Medulla oblongata (tissue), 1 donor: ENCODE results near the gene ITSN1.
"Not testable (repeated sequence)": the region's sequence is repeated elsewhere in the genome, so short reads cannot be mapped to it uniquely, and the experiment has no call there.

ENCODE experiments used
- DNase-seq: peaks from one replicate; pipeline ENCODE4 v3.0.0-alpha.2; 2015; ENCODE audit errors: extremely low spot score

ITSN1 gene

GRCh38 chr21:33859373-33860102, 217.2 kb downstream of the ITSN1 start:
- DNase-seq = no peak

DNA sequence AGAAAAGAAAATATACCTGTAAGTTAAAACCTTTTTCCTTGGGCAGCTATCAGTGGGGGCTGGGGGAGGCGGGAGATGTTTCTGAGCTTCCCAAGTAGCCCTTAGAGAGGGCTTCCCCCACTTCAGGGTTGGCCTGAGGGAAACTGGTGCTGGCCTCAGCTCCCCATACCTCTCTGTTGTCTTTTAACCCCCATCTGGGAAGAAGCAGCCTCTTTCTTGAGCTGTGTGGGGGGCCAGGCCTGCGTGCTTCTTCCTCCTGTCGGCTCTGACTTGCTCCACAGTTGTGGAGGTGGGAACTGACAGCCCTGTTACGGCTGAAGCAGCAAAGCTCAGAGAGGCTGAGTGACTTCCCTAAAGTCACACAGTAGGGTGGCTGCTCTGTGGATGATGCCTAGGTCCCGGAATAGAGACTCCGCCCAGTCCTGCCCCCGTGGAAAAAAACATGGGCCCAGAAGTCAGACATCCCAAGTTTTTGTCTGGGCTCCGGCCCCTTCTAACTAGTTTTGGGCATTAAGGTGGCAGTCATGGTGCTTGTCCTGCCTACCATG, 218.1 kb downstream of the ITSN1 start:
- no peak for DNase-seq

DNA sequence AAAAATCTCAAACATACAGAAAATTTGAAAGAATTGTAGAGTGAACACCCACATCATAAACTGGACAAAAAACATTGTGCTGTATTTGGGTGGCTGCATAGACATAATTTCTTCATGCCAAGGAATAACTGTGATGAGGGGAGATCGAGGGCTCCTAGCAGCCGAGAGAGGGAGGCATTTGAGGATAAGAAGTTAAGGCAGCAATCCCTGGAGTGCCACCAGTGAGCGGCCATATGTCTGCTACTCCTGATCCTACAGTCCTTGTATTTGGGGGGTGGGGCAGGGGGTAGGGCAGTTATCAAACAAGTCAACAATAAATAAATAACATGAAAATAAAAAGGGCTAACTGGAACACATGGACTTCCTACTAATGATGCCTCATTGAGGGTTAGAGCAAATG, 218.8 kb downstream of the ITSN1 start:
- no peak for DNase-seq

DNA sequence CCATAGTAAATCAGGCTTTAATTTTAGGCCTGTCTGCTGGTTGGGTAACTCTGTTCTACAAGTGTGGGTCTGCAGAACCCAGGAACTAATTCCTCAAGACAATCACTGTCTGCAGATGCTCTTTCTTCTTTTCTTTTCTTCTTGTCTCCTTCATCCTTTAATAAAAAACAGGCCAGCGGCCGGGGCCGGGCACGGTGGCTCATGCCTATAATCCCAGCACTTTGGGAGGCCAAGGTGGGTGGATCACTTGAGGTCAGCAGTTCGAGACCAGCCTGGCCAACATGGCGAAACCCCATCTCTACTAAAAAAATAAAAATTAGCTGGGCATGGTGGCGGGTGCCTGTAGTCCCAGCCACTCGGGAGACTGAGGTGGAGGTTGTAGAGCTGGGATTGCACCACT, 220.9 kb downstream of the ITSN1 start:
- not testable (repeated sequence) for DNase-seq

DNA sequence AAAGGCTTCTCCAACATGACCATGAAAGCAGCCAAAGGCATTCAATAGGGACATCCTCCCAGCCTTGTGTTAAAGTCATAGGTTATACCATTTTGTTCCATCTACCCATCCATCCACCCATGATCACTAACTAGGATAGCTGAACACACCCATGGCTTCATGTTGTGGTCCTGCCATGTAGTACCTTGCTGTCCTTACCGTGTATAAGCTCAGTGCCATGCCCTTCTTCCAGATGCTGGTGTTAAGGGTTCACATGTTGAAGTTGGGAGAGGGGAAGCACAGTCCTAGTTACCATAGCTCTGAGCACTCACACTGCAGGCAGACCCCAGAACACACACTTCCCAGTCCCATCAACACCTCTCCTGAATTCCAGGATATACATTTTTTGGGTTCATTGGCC, 221.8 kb downstream of the ITSN1 start:
- DNase-seq = no peak

DNA sequence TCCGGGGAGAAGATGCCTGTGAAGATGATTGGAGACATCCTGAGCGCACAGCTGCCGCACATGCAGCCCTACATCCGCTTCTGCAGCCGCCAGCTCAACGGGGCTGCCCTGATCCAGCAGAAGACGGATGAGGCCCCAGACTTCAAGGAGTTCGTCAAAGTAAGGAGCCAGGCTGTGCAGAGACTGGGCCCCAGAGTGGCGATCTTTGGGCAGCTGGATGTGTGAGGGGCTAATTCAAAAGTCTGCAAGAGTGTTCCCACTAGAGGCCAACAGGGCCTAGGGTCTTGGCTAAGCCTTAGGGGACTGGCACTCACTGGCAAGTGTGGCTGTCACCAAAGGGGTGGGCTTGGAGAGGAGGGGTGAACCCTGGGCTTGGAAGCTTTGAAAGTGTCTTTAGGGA, 222.9 kb downstream of the ITSN1 start:
- DNase-seq = no peak

DNA sequence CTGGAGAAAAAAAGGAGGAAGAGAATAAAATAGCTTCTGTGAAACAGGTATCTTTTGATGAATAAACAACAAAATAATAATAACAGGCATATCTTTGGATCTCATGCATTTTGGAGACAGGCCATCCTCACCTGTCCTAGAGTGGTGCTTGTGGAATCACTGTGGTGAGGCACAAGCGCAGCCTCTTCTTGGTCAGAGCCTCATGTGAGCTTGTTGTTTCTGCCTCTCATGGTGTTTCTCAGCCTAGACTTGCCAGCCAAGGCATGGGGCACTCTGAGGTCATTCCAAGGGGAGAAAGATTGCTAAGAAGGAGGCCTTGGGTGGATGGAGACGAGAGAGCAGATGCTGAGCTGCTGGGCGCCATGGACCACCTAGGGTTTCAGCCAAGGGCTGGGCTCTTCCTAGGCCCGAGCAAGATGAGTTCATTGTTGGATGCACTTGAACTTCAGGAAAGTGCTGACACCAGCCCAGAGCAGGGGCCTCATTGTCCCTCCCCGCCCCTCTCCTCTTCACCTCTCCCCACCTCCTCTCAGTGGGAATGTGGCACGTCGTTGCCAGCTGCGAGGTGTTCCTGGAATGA, 223.8 kb downstream of the ITSN1 start:
- no peak for DNase-seq

DNA sequence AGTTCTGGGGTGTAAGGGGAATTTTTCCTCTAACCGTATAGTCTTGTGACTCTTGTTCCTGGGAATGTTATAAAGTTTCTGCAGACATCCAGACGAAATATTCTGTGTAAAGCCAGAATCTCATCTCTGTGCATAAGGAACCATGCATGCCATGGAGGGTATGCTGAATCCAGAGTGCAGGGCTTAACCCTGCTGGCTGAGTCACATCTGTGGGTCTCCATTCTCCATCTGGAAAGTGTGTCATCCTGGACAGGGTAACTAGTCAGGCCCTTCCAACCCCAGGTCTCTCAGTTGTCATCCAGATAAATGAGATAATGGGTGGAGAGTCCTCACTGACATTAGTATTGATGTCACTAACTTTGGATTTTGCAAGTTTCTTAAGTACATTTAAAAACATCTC, 224.5 kb downstream of the ITSN1 start:
- no peak for DNase-seq

DNA sequence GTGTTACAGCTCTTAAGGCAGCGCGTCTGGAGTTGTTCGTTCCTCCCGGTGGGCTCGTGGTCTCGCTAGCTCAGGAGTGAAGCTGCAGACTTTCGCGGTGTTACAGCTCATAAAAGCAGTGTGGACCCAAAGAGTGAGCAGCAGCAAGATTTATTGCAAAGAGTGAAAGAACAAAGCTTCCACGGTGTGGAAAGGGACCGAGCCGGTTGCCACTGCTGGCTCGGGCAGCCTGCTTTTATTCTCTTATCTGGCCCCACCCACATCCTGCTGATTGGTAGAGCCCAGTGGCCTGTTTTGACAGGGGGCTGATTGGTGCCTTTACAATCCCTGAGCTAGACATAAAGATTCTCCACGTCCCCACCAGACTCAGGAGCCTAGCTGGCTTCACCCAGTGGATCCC, 225.6 kb downstream of the ITSN1 start:
- DNase-seq = not testable (repeated sequence)

DNA sequence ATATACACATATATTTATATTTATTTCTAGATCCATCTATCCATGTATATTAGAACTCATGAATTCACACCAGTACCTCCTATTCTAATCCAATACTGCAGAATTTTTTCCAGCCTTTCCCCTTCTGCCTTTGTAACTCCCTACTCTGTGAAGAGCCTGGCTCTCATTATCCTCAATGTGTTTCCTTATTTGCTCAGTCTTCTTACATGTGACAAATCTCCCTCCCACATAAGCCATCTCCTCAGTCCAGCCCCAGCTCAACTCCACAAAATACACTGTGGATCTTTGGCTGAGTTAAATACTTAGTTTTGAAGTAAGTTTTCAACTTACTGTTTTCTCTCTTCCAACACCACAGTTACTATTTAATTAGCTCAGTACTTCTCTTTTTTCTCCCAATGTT, 227.6 kb downstream of the ITSN1 start:
- DNase-seq = no peak

DNA sequence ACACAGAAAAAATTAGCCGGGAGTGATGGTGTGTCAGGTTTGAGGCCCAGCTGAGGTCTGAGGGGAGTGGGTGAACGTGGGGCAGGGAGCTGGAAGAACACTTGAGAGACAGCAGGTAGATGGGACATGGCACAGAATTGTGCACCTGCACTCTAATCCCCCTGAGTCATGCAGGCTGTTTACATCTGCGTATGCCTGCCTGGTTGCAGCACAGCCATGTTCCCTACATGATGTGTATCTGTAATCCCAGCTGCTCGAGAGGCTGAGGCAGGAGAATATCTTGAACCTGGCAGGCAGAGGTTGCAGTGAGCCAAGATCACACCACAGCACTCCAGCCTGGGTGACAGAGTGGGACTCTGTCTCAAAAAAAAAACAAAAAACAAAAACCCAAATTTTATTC, 228.5 kb downstream of the ITSN1 start:
- DNase-seq = no peak

- DNase-seq = no peak
Measured at GRCh38 chr21:33871171-33871570, 228.9 kb downstream of the ITSN1 start.

GRCh38 chr21:33872881-33873515, 230.7 kb downstream of the ITSN1 start:
- DNase-seq = no peak

DNA sequence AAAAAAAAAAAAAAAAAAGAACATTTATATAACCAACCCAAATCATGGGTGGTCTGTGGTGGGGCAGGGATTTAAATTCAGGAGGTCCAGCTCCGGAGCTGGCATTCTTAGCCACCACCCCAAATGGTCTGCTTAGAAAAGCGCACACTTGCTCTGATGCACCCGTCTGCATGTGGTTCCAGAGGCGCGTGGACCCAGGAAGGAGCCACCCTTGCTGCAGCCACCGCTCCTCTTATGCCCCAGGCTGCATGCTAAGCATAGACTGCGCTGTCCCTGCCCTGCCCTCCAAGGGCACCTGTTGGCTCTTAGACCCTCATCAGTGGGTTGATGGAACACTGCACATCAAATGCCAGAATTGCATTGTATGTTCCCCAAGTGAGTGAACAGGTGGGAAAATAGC, 231.9 kb downstream of the ITSN1 start:
- no peak for DNase-seq

- DNase-seq = no peak
Measured at GRCh38 chr21:33875026-33875695, 232.9 kb downstream of the ITSN1 start.

DNA sequence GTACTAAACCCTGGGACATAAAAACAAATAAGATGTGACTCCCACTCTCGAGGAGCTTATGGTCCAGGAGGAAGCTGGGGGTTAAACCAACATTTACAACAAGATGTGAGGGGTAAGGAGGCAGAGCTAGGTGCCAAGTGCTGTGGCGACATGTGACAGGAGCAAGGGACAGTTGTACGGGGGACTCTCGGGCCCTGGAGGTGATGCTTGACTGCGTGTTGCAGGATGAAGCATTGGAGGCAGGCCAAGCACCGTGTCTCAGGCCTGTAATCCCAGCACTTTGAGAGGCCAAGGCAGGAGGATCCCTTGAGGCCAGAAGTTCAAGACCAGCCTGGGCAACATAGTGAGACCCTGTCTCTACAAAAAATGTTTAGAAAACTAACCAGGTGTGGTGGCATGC, 236.5 kb downstream of the ITSN1 start:
- DNase-seq = no peak

DNA sequence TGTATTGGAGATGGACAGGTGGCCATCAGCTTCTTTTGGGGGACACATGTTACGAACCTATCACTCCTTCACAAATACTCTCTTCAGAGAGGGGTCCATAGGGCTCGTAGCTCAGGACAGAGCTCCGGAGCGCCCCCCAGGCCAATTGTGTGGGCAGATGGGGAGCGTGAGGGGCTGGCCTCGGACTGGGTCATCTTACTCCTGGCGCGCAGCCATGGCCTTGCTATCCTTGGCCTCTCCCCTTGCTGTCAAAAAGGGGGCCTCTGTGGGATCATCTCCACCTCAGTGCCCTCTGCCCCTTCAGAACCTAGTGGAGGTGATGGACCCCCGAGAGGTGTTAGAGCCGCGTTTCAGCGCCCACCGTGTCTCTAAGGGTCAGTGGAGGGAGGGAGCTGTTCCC, 238.3 kb downstream of the ITSN1 start:
- no peak for DNase-seq

GRCh38 chr21:33881689-33882440, 239.6 kb downstream of the ITSN1 start:
- DNase-seq = no peak

DNA sequence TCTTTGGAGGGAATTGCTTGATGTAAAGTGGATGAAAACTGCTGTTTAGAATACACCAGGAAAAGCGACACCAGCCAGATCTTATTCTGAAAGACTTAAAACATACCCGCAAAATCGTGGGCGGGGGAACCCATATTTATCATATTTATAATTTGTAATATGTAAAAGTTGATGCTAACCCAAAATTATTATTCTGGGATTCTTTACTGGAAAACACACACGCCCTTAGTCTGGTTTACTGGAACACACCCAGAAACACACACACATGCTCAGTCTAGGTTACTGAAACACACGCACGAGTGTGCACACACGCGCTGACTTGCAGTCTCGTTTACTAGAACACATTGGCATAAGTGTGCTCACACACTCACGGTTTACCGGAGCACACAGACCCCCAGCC, 240.8 kb downstream of the ITSN1 start:
- no peak for DNase-seq

DNA sequence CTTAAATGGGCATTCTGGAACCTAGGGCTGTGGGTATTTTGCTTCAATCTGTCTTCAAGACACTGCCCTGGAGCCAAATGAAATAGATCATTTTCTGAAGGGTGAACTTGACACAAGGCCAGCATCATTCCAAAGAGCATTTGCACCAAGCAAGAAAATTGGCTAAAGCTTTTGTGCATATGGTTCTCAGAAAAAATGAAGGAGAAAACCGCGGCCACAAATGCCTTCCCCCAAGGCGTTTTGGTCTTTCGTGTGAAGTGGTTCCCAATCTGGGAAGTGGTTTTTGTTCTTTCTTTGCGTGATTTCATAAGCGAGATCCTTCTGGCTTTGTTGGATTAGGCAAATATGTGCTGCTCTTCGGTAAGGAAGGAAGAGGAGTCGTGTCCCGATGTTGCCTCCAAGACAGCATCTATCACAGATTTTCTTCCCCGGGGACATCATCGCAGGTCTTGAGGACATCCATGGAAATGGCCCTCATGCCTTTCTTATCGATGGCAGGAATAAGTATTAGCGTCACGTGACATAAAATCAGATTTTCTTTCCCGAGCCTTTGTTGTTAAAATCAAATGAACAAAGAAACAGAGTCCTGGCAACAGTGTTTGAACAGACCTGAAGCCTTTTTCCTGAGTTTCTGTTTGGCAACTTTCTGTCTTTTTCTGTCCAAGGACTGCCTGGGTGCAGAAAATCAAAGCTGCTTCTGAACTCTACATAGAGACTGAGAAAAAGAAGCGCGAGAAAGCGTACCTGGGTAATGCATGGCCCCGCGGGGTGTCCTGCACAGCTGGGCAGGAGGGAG, 242.3 kb downstream of the ITSN1 start:
- no peak for DNase-seq

DNA sequence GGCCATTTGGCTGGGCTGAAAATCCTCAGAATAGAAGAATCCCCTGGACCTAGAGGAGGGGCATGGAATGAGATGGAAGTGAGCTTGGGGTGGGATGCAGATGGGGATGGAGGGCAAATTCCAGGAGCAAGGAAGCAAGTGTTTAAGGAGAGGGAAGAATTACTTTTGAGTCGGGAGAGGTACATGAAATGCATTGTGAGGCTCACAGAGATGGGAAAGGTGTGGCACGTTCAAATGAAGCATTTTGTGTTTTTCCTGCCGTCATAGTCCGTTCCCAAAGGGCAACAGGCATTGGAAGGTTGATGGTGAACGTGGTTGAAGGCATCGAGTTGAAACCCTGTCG, 242.8 kb downstream of the ITSN1 start:
- no peak for DNase-seq
